Upper lobe of right lung (tissue), 1 donor: Measurements from ENCODE around the gene CCNC. TPM values are rescaled to one million over a fixed set of nuclear protein-coding genes. Genes with fewer than 3 reads are reported as not detected.

ENCODE experiments used
- ATAC-seq: fragments of 200-7000 bp; cut with Tn5 transposase; one replicate; pipeline ENCODE4 v1.9.1; 2020; ENCODE audit warnings: mild to moderate bottlenecking, moderate library complexity
- DNase-seq: peaks from one replicate; pipeline ENCODE4 v3.0.0-alpha.2; 2020
- H3K27ac ChIP-seq: fragments of 200-600 bp; one replicate; pipeline ENCODE4 v1.8.0; 2022
- H3K27me3 ChIP-seq: fragments of 200-600 bp; one replicate; pipeline ENCODE4 v1.8.0; 2022; ENCODE audit warnings: mild to moderate bottlenecking
- H3K36me3 ChIP-seq: fragments of 200-600 bp; one replicate; pipeline ENCODE4 v1.8.0; 2022
- H3K4me1 ChIP-seq: fragments of 200-600 bp; one replicate; pipeline ENCODE4 v1.8.0; 2022
- H3K4me3 ChIP-seq: fragments of 200-600 bp; one replicate; pipeline ENCODE4 v1.8.0; 2022; ENCODE audit warnings: mild to moderate bottlenecking
- H3K9me3 ChIP-seq: fragments of 200-600 bp; one replicate; pipeline ENCODE4 v1.8.0; 2022
- intact Hi-C: fragments of 100-400 bp; cut with DNase I; formaldehyde crosslinking; loops from one replicate; pipeline ENCODE4 v1.11.0; 2022
- total RNA-seq: library from RNA; stranded (reverse); fragmentation: NEBNext Ultra II Directional; extraction: Animal tissue kit (Norgen Biotek cat#: 25700); gene quantifications from one replicate; pipeline ENCODE4 v1.2.1, GENCODE V29; 2021
- TF ChIP-seq, protein P1 (sequence below): fragments of 200-600 bp; IDR thresholded peaks from one replicate; pipeline ENCODE4 v1.8.0; 2022; ENCODE audit warnings: antibody characterized with exemption
- donor health status: DM: no; HTN: yes; CAD: no; lungs with severe emphysema.

CCNC gene
- total RNA-seq, 1 donor from 2014 or later = 40.3 TPM

GRCh38 chr6:99612551-99613408, 44.3 kb upstream of the CCNC start:
- peak overlapping the region; percentile 48 for H3K4me3 ChIP-seq
- ATAC-seq (peak; percentile 18), DNase-seq (no peak)
- TF ChIP-seq, protein P1, sequence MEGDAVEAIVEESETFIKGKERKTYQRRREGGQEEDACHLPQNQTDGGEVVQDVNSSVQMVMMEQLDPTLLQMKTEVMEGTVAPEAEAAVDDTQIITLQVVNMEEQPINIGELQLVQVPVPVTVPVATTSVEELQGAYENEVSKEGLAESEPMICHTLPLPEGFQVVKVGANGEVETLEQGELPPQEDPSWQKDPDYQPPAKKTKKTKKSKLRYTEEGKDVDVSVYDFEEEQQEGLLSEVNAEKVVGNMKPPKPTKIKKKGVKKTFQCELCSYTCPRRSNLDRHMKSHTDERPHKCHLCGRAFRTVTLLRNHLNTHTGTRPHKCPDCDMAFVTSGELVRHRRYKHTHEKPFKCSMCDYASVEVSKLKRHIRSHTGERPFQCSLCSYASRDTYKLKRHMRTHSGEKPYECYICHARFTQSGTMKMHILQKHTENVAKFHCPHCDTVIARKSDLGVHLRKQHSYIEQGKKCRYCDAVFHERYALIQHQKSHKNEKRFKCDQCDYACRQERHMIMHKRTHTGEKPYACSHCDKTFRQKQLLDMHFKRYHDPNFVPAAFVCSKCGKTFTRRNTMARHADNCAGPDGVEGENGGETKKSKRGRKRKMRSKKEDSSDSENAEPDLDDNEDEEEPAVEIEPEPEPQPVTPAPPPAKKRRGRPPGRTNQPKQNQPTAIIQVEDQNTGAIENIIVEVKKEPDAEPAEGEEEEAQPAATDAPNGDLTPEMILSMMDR = no peak
- peaks cover 20% of the 10 kb centered on the region for H3K4me1 ChIP-seq
- H3K36me3 ChIP-seq = no peaks in the 10 kb centered on the region
- no peak overlapping the region for H3K27ac ChIP-seq
- intact Hi-C loops = no loop called here
- peaks cover 96% of the 10 kb centered on the region for H3K27me3 ChIP-seq
- H3K9me3 ChIP-seq = no peaks in the 10 kb centered on the region

DNA sequence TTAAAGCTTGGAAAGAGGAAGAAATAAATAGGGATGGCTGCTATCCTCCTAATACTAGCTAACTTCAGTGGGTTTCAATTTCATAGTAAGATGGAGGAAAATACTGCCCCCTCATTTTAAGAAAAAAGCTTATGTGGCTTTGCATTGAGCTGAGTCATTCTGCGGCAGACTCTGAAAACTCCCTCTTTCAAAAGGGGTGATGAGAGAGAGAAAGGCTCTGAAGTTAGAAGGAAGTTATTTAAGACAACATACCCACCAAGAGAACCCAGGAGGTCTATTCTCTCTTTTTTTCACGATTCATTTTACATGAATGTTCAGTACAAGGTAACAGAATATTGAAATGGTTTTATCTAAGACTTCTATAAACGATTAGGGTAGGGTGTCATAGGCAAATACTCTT, 42.7 kb upstream of the CCNC start:
- H3K27me3 ChIP-seq = peaks cover 96% of the 10 kb centered on the region
- TF ChIP-seq, protein P1 = no peak
- no peak overlapping the region for H3K27ac ChIP-seq
- H3K4me1 ChIP-seq = peaks cover 20% of the 10 kb centered on the region
- no peak overlapping the region for H3K4me3 ChIP-seq
- intact Hi-C loops = no loop called here
- H3K9me3 ChIP-seq = no peaks in the 10 kb centered on the region
- DNase-seq (no peak), ATAC-seq (no peak)
- no peaks in the 10 kb centered on the region for H3K36me3 ChIP-seq

- Histone ChIP-seq H3K9me3 (no peaks in the 10 kb centered on the region), H3K4me3 (no peak overlapping the region), H3K4me1 (peaks cover 20% of the 10 kb centered on the region), H3K27ac (no peak overlapping the region), H3K36me3 (no peaks in the 10 kb centered on the region), H3K27me3 (peaks cover 96% of the 10 kb centered on the region)
- ATAC-seq (no peak), DNase-seq (no peak)
- TF ChIP-seq, protein P1 = no peak
- intact Hi-C loops = no loop called here
Observed at GRCh38 chr6:99609905-99610489, 41.5 kb upstream of the CCNC start.

DNA sequence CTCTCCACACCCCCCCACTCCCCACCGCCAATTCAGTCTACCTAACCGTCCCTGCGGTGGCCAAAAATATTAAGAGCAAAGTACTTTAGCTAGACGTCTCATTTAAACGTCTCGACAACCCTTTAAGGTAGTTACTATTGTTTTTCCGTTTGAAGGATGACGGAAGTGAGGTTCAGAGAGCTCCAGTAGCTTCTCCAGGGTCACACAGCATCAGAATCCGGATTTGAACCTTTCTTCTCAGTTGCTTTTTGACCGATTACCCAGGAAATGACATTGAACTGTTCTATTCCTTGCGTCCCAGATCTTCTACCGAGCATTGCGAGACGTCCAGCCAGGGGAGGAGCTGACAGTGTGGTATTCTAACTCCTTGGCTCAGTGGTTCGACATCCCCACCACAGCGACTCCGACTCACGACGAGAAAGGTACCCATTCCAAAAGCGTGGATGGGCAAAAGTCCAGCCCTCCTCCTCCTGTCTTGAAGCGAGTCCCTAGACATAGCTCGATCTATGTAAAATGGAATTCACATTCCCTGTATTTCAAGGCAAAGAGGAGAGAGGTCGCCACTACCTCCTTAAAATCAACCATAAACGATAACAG, 40.5 kb upstream of the CCNC start:
- Histone ChIP-seq H3K4me1 (peaks cover 15% of the 10 kb centered on the region), H3K27me3 (peaks cover 96% of the 10 kb centered on the region), H3K9me3 (no peaks in the 10 kb centered on the region), H3K4me3 (no peak overlapping the region), H3K36me3 (no peaks in the 10 kb centered on the region), H3K27ac (no peak overlapping the region)
- no peak for ATAC-seq
- TF ChIP-seq, protein P1 = no peak
- no peak for DNase-seq
- intact Hi-C loops = no loop called here

- peaks cover 98% of the 10 kb centered on the region for H3K27me3 ChIP-seq
- intact Hi-C loops = no loop called here
- no peak for ATAC-seq
- no peak overlapping the region for H3K4me3 ChIP-seq
- no peaks in the 10 kb centered on the region for H3K36me3 ChIP-seq
- TF ChIP-seq, protein P1 = no peak
- no peaks in the 10 kb centered on the region for H3K9me3 ChIP-seq
- no peak overlapping the region for H3K27ac ChIP-seq
- peaks cover 14% of the 10 kb centered on the region for H3K4me1 ChIP-seq
- DNase-seq = no peak
Observed at GRCh38 chr6:99608059-99608885, 39.8 kb upstream of the CCNC start.
